ENCODE measurements around the gene FLRT2. TPM values are rescaled to one million over a fixed set of nuclear protein-coding genes. Genes with fewer than 3 reads are reported as not detected.

FLRT2 gene
- polyA plus RNA-seq, 3 donors = 0.01 TPM; not detected in 2

DNA sequence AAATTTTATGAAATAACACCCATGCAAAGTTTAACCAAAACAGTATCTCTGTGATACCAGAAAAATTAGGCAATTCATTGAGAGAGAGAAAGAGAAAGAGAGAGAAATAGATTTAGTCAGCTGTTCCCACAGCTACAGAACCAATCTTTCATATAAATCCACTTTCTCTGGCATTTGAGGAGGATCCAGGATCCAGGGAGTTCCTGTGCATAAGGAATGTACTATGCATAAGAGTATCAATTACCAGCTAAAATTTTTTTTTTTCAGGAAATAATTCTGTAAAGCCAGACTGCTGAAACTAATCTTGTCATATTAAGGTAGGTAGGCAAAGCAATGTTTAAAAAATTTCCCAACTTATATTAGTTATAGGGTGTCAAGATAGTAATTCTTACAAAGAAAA is 133.7 kb downstream of the FLRT2 start:
- Histone ChIP-seq H3K79me2 (ENCODE audit: insufficient read depth, low read length) (no peaks in the 10 kb centered on the region), H3K36me3 (replicated peaks in 1 of 2; ENCODE audit: control insufficient read depth in 1 of 2, insufficient read depth in 2 of 2, low read length in 2 of 2) (no peaks in the 10 kb centered on the region), H3K27me3 (ENCODE audit: control insufficient read depth in 2 of 2, insufficient read depth in 2 of 2, low read length in 2 of 2) (no peaks in the 10 kb centered on the region), H3K4me2 (replicated peaks; ENCODE audit: extremely low read depth, low read length, poor library complexity, severe bottlenecking) (no peak overlapping the region), H3K4me1 (ENCODE audit: control insufficient read depth in 1 of 2, insufficient read depth in 2 of 2, low read length in 2 of 2) (no peaks in the 10 kb centered on the region), H4K20me1 (ENCODE audit: insufficient read depth, low read length) (no peaks in the 10 kb centered on the region), H3K4me3 (replicated peaks in 1 of 3; ENCODE audit: low read depth in 2 of 3, low read length in 3 of 3) (no peak overlapping the region), H3K9me3 (replicated peaks in 1 of 2; ENCODE audit: control insufficient read depth in 1 of 2, insufficient read depth in 1 of 2, low read length in 2 of 2) (peaks cover 0 to 3% of the 10 kb centered on the region in 2 donors), H3K27ac (ENCODE audit: low read depth in 1 of 2, low read length in 2 of 2) (no peak overlapping the region), H3K9ac (ENCODE audit: insufficient read depth, low read length, poor library complexity, severe bottlenecking) (no peak overlapping the region), H2AFZ (ENCODE audit: insufficient read depth, low read depth, low read length, poor library complexity, severe bottlenecking) (no peak overlapping the region)
- DNase-seq = no peak
- intact Hi-C loops (cut with micrococcal nuclease) = no loop called here
- peaks cover 0 to 2% (median 0%) of the 10 kb centered on the region in 3 donors for H3K27me3 Mint-ChIP-seq (ENCODE audit: low read depth in 3 of 3)
- TF ChIP-seq CTCF (IDR thresholded peaks at IDR 0.05) = no peak
- H3K9me3 Mint-ChIP-seq = peaks cover 0 to 2% (median 0%) of the 10 kb centered on the region in 7 donors
- H3K4me3 Mint-ChIP-seq = no peak overlapping the region
- H3K36me3 Mint-ChIP-seq = no peaks in the 10 kb centered on the region
- no peak overlapping the region for H3K27ac Mint-ChIP-seq
- H3K4me1 Mint-ChIP-seq = no peaks in the 10 kb centered on the region

- intact Hi-C loops (cut with micrococcal nuclease) = no loop called here
- Histone ChIP-seq H3K79me2 (ENCODE audit: insufficient read depth, low read length) (no peaks in the 10 kb centered on the region), H3K9me3 (replicated peaks in 1 of 2; ENCODE audit: control insufficient read depth in 1 of 2, insufficient read depth in 1 of 2, low read length in 2 of 2) (no peaks in the 10 kb centered on the region), H2AFZ (ENCODE audit: insufficient read depth, low read depth, low read length, poor library complexity, severe bottlenecking) (no peak overlapping the region), H3K9ac (ENCODE audit: insufficient read depth, low read length, poor library complexity, severe bottlenecking) (no peak overlapping the region), H3K36me3 (replicated peaks in 1 of 2; ENCODE audit: control insufficient read depth in 1 of 2, insufficient read depth in 2 of 2, low read length in 2 of 2) (no peaks in the 10 kb centered on the region), H3K27me3 (ENCODE audit: control insufficient read depth in 2 of 2, insufficient read depth in 2 of 2, low read length in 2 of 2) (no peaks in the 10 kb centered on the region), H3K4me3 (replicated peaks in 1 of 3; ENCODE audit: low read depth in 2 of 3, low read length in 3 of 3) (no peak overlapping the region), H3K4me1 (ENCODE audit: control insufficient read depth in 1 of 2, insufficient read depth in 2 of 2, low read length in 2 of 2) (no peaks in the 10 kb centered on the region), H4K20me1 (ENCODE audit: insufficient read depth, low read length) (no peaks in the 10 kb centered on the region), H3K4me2 (replicated peaks; ENCODE audit: extremely low read depth, low read length, poor library complexity, severe bottlenecking) (no peak overlapping the region), H3K27ac (ENCODE audit: low read depth in 1 of 2, low read length in 2 of 2) (no peak overlapping the region)
- H3K9me3 Mint-ChIP-seq = peaks cover 0 to 6% (median 1%) of the 10 kb centered on the region in 7 donors
- no peaks in the 10 kb centered on the region for H3K27me3 Mint-ChIP-seq (ENCODE audit: low read depth in 3 of 3)
- DNase-seq = no peak
- H3K4me1 Mint-ChIP-seq = no peaks in the 10 kb centered on the region
- no peak overlapping the region for H3K27ac Mint-ChIP-seq
- H3K36me3 Mint-ChIP-seq = no peaks in the 10 kb centered on the region
- TF ChIP-seq CTCF (IDR thresholded peaks at IDR 0.05) = no peak
- 100% methylated on average over 5 of the region's 6 CpGs for WGBS (ENCODE audit: insufficient coverage)
- no peak overlapping the region for H3K4me3 Mint-ChIP-seq
Observed at GRCh38 chr14:85675957-85676356, 146.0 kb downstream of the FLRT2 start.

Measured in CD14-positive monocyte (primary cell).